ENCODE results near the gene CABLES2.

The CABLES2 gene

GRCh38 chr20:62445553-62446340 lies 38.7 kb upstream of the CABLES2 start:
- no peak for DNase-seq (ENCODE audit: low read depth)
- TF ChIP-seq, protein P1, sequence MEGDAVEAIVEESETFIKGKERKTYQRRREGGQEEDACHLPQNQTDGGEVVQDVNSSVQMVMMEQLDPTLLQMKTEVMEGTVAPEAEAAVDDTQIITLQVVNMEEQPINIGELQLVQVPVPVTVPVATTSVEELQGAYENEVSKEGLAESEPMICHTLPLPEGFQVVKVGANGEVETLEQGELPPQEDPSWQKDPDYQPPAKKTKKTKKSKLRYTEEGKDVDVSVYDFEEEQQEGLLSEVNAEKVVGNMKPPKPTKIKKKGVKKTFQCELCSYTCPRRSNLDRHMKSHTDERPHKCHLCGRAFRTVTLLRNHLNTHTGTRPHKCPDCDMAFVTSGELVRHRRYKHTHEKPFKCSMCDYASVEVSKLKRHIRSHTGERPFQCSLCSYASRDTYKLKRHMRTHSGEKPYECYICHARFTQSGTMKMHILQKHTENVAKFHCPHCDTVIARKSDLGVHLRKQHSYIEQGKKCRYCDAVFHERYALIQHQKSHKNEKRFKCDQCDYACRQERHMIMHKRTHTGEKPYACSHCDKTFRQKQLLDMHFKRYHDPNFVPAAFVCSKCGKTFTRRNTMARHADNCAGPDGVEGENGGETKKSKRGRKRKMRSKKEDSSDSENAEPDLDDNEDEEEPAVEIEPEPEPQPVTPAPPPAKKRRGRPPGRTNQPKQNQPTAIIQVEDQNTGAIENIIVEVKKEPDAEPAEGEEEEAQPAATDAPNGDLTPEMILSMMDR (IDR thresholded peaks at IDR 0.05; ENCODE audit: insufficient read depth, low read depth, low read length, missing control alignments) = no peak
- H3K4me3 ChIP-seq (ENCODE audit: low read length) = no peak overlapping the region

DNA sequence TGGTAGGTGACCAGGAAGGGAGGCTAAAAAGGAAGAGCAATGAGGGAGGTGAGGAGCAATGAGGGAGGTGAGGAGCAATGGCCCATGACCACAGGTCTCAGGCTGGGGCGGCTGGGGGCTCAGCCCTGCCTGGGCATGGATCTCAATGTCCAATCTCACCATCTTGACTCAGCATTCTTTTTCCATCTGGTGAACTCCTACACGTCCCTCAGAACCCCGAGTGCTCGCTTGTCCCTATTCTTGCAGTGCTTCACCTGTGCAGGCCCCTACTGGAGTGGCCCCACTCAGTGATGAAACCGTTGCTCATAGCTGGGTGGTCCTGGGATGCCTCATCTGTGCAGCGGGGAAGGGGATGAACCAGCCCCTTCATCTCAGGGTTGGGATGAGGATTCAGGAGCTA lies 37.2 kb upstream of the CABLES2 start:
- no peak overlapping the region for H3K4me3 ChIP-seq (ENCODE audit: low read length)
- no peak for DNase-seq (ENCODE audit: low read depth)
- TF ChIP-seq, protein P1 (IDR thresholded peaks at IDR 0.05; ENCODE audit: insufficient read depth, low read depth, low read length, missing control alignments) = no peak

- H3K4me3 ChIP-seq (ENCODE audit: low read length) = no peak overlapping the region
- TF ChIP-seq, protein P1 (IDR thresholded peaks at IDR 0.05; ENCODE audit: insufficient read depth, low read depth, low read length, missing control alignments) = no peak
- DNase-seq (ENCODE audit: low read depth) = no peak
Measured at GRCh38 chr20:62441987-62442539, 35.0 kb upstream of the CABLES2 start.

DNA sequence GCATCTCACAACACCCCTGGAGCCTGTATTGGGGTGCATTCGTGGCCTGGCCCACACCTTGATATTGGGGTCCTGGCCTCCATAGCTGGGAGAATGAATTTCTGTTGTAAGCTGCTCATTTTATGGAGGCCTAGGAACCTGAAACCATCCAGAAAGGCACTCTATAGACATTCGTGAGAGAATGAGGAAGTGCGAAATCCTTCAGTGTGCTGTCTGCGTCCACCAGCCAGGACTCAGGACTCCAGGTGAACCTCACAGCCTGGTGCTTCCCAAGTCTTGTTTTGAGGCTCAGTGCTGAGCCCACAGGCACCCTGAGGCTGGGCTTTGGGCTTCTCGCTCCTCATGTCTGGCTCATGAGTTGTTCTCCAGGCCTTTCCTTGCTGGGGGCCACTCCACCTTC lies 32.1 kb upstream of the CABLES2 start:
- TF ChIP-seq, protein P1 (IDR thresholded peaks at IDR 0.05; ENCODE audit: insufficient read depth, low read depth, low read length, missing control alignments) = no peak
- no peak overlapping the region for H3K4me3 ChIP-seq (ENCODE audit: low read length)
- no peak for DNase-seq (ENCODE audit: low read depth)

DNA sequence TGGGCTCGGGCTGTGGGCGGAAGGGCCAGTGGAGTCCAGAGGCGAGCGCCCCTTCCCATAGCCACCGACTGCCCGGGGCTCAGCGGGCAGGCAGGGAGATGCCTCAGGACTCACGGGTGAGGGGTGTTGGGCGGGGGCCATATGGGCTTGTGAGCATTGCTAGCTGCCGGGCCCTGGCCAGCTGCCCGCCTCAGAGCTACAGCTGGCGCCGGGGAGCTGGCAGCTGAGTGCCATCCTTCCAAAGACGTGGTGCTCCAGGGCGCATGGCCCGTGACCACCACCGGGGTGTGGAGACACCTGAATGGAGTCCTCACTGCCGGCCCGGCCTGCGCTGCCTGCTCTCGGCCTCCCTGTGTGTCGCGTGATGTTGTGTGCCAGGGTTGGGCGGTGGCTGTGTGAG lies 30.8 kb upstream of the CABLES2 start:
- TF ChIP-seq, protein P1 (IDR thresholded peaks at IDR 0.05; ENCODE audit: insufficient read depth, low read depth, low read length, missing control alignments) = no peak
- no peak overlapping the region for H3K4me3 ChIP-seq (ENCODE audit: low read length)
- DNase-seq (ENCODE audit: low read depth) = no peak

- TF ChIP-seq, protein P1 (IDR thresholded peaks at IDR 0.05; ENCODE audit: insufficient read depth, low read depth, low read length, missing control alignments) = no peak
- no peak overlapping the region for H3K4me3 ChIP-seq (ENCODE audit: low read length)
- DNase-seq (ENCODE audit: low read depth) = no peak
Measured at GRCh38 chr20:62437496-62437895, 30.4 kb upstream of the CABLES2 start.

DNA sequence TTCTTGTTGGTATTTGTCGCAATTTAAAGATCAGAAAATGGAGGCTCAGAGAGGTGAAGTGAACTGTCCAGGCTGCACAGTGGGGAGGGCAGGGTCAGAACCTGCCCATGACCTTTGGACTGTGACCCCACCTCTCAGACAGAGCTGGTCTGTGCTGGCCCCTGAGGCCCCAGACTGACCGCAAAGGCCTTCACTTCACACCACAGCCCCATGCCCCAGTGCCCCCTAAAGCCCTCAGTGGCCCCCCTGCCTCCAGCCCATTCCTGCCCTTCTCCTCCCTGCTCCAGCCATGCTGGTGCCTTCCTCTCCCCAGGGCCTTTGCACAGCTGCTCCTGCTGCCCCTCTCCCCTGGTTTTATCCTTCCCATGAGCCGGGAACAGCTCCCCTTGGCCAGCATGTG lies 29.6 kb upstream of the CABLES2 start:
- no peak for DNase-seq (ENCODE audit: low read depth)
- no peak overlapping the region for H3K4me3 ChIP-seq (ENCODE audit: low read length)
- TF ChIP-seq, protein P1 (IDR thresholded peaks at IDR 0.05; ENCODE audit: insufficient read depth, low read depth, low read length, missing control alignments) = no peak

Measured in epithelial cell of esophagus (primary cell).